WERI-Rb-1 (cell line): ENCODE results near the gene CELSR3.

ENCODE experiments used
- DNase-seq: peaks from one replicate; pipeline ENCODE4 v3.0.0-alpha.2; 2020
- H3K27ac ChIP-seq: fragments of 250-450 bp; sonication (Bioruptor Pico); 2 replicates; pipeline ENCODE4 v1.5.1; 2020; ENCODE audit warnings: mild to moderate bottlenecking, moderate library complexity
- H3K27me3 ChIP-seq: fragments of 250-450 bp; sonication (Bioruptor Pico); 2 replicates; pipeline ENCODE4 v1.5.1; 2021; ENCODE audit warnings: mild to moderate bottlenecking, low read depth, moderate library complexity; ENCODE audit not compliant: insufficient read depth, severe bottlenecking
- H3K36me3 ChIP-seq: fragments of 250-450 bp; sonication (Bioruptor Pico); 2 replicates; pipeline ENCODE4 v1.5.1; 2020; ENCODE audit warnings: mild to moderate bottlenecking, moderate library complexity
- H3K4me3 ChIP-seq: 2 replicates; pipeline ENCODE4 v1.5.1; 2011; ENCODE audit warnings: low read depth, mild to moderate bottlenecking, control low read depth, low read length
- H3K9me3 ChIP-seq: fragments of 250-450 bp; sonication (Bioruptor Pico); 2 replicates; pipeline ENCODE4 v1.5.1; 2021; ENCODE audit warnings: mild to moderate bottlenecking, moderate library complexity; ENCODE audit not compliant: severe bottlenecking
- CTCF ChIP-seq: IDR thresholded peaks from 2 replicates; pipeline ENCODE4 v1.5.1; 2011; ENCODE audit warnings: low read depth, mild to moderate bottlenecking, control low read depth, inconsistent platforms, low read length

CELSR3 gene

GRCh38 chr3:48588230-48588629, 74.5 kb downstream of the CELSR3 start:
- TF ChIP-seq CTCF = no peak
- H3K4me3 ChIP-seq = no peak overlapping the region
- peaks cover 8% of the 10 kb centered on the region for H3K36me3 ChIP-seq
- no peak for DNase-seq
- no peak overlapping the region for H3K27ac ChIP-seq
- H3K9me3 ChIP-seq = no peaks in the 10 kb centered on the region
- no peaks in the 10 kb centered on the region for H3K27me3 ChIP-seq

- no peak for DNase-seq
- Histone ChIP-seq H3K27me3 (no peaks in the 10 kb centered on the region), H3K27ac (no peak overlapping the region), H3K36me3 (peaks cover 8% of the 10 kb centered on the region), H3K9me3 (no peaks in the 10 kb centered on the region), H3K4me3 (no peak overlapping the region)
- no peak for TF ChIP-seq CTCF
Measured at GRCh38 chr3:48587686-48588085, 75.0 kb downstream of the CELSR3 start.
